ENCODE data around the gene SATB1.

- TF ChIP-seq CTCF (IDR thresholded peaks at IDR 0.05 in 4 of 5, conservative IDR thresholded peaks at IDR 0.05 in 1 of 5) (no peak), POLR2A (IDR thresholded peaks at IDR 0.05) (no peak)
Measured at GRCh38 chr3:18369551-18370185, 55.5 kb downstream of the SATB1 start.

Data from gastrocnemius medialis (tissue), 4 donors.